ENCODE results near the gene CPN1. TPM values are rescaled to one million over a fixed set of nuclear protein-coding genes. Genes with fewer than 3 reads are reported as not detected.

Gene CPN1
- total RNA-seq, 2 experiments from 2014 or later: not detected

DNA sequence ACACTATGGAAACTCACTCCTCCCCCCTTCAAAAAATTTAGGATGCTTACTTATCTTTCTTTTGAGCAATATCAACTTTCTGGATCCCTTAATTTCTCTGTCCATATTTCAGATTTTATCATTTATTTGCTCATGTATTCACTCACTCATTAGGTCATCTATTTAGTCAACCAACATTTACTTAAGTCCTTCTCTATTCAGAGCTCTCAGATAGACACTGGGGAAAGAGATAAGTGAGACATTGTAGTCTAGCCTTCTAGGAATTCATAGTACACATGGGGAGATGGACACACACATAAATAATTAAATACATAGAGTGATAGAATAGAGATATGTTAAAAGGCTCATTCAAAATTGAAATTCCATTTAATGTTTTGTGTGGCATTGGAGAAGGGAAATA, 9.2 kb downstream of the CPN1 start:
- Mint-ChIP-seq H3K27me3 (peaks cover 14% of the 10 kb centered on the region), H3K36me3 (ENCODE audit: low read depth) (no peaks in the 10 kb centered on the region), H3K27ac (no peak overlapping the region), H3K4me1 (ENCODE audit: low read depth) (no peaks in the 10 kb centered on the region), H3K9me3 (no peaks in the 10 kb centered on the region), H3K4me3 (no peak overlapping the region)
- no peaks in the 10 kb centered on the region for H3K9me3 ChIP-seq (ENCODE audit: control insufficient read depth in 1 of 2, insufficient read depth in 1 of 2, low read length in 2 of 2)
- no peak for TF ChIP-seq CTCF (IDR thresholded peaks at IDR 0.05)
- H3K4me1 ChIP-seq (ENCODE audit: insufficient read depth, low read length): no peaks in the 10 kb centered on the region
- DNase-seq: no peak
- intact Hi-C loops (cut with DNase I, micrococcal nuclease): no loop called here
- no peak overlapping the region for H3K27ac ChIP-seq (ENCODE audit: low read depth in 1 of 2, low read length in 2 of 2)
- POLR2A ChIA-PET: no interaction called here
- no peaks in the 10 kb centered on the region for H3K27me3 ChIP-seq (ENCODE audit: control insufficient read depth in 1 of 2, insufficient read depth in 2 of 2, low read length in 2 of 2)
- no peak for ATAC-seq (ENCODE audit: poor library complexity)
- H3K36me3 ChIP-seq (ENCODE audit: insufficient read depth, low read length): no peaks in the 10 kb centered on the region
- CTCF ChIA-PET: no interaction called here
- no peak overlapping the region for H3K4me3 ChIP-seq (ENCODE audit: low read length)

GRCh38 chr10:100071529-100071928, 10.1 kb downstream of the CPN1 start:
- H3K27me3 Mint-ChIP-seq: peaks cover 20% of the 10 kb centered on the region
- ATAC-seq (ENCODE audit: poor library complexity) (no peak), DNase-seq (no peak)
- Histone ChIP-seq H3K4me1 (ENCODE audit: insufficient read depth, low read length) (no peaks in the 10 kb centered on the region), H3K4me3 (ENCODE audit: low read length) (no peak overlapping the region), H3K36me3 (ENCODE audit: insufficient read depth, low read length) (no peaks in the 10 kb centered on the region), H3K27ac (ENCODE audit: low read depth in 1 of 2, low read length in 2 of 2) (no peak overlapping the region), H3K9me3 (ENCODE audit: control insufficient read depth in 1 of 2, insufficient read depth in 1 of 2, low read length in 2 of 2) (no peaks in the 10 kb centered on the region), H3K27me3 (ENCODE audit: control insufficient read depth in 1 of 2, insufficient read depth in 2 of 2, low read length in 2 of 2) (peaks cover 0 to under 1% of the 10 kb centered on the region in 2 experiments)
- no peak overlapping the region for H3K4me3 Mint-ChIP-seq
- H3K36me3 Mint-ChIP-seq (ENCODE audit: low read depth): no peaks in the 10 kb centered on the region
- no peak for TF ChIP-seq CTCF (IDR thresholded peaks at IDR 0.05)
- CTCF ChIA-PET: no interaction called here
- POLR2A ChIA-PET: no interaction called here
- intact Hi-C loops (cut with DNase I, micrococcal nuclease): no loop called here
- H3K4me1 Mint-ChIP-seq (ENCODE audit: low read depth): no peaks in the 10 kb centered on the region
- no peaks in the 10 kb centered on the region for H3K9me3 Mint-ChIP-seq
- no peak overlapping the region for H3K27ac Mint-ChIP-seq

DNA sequence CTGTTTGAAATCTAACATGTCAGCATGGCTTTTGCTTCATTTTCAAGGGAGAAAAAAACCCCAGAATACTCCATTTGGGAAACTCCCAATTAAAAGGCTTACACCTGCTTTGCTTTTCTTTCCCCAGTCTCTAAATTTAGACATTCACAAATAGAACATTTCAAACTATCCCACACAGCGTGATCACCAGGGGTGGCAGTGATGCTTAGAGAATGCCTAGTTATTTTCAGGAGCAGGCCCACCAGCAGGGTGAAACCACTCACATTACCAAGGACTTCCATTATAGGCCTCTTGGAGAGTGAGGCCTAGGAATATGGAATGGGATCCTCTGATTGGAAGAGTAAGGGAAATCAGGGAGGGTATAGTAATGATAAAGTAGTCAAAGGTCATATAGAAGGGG, 14.2 kb downstream of the CPN1 start:
- Histone ChIP-seq H3K27ac (ENCODE audit: low read depth in 1 of 2, low read length in 2 of 2) (no peak overlapping the region), H3K4me3 (ENCODE audit: low read length) (no peak overlapping the region), H3K27me3 (ENCODE audit: control insufficient read depth in 1 of 2, insufficient read depth in 2 of 2, low read length in 2 of 2) (peaks cover 3 to 8% of the 10 kb centered on the region in 2 experiments), H3K9me3 (ENCODE audit: control insufficient read depth in 1 of 2, insufficient read depth in 1 of 2, low read length in 2 of 2) (no peaks in the 10 kb centered on the region), H3K36me3 (ENCODE audit: insufficient read depth, low read length) (no peaks in the 10 kb centered on the region), H3K4me1 (ENCODE audit: insufficient read depth, low read length) (no peaks in the 10 kb centered on the region)
- H3K27me3 Mint-ChIP-seq: peaks cover 40% of the 10 kb centered on the region
- no peaks in the 10 kb centered on the region for H3K36me3 Mint-ChIP-seq (ENCODE audit: low read depth)
- no peak overlapping the region for H3K27ac Mint-ChIP-seq
- CTCF ChIA-PET: no interaction called here
- no peak for TF ChIP-seq CTCF (IDR thresholded peaks at IDR 0.05)
- DNase-seq (no peak), ATAC-seq (ENCODE audit: poor library complexity) (no peak)
- no peaks in the 10 kb centered on the region for H3K9me3 Mint-ChIP-seq
- no peak overlapping the region for H3K4me3 Mint-ChIP-seq
- intact Hi-C loops (cut with DNase I, micrococcal nuclease): no loop called here
- POLR2A ChIA-PET: no interaction called here
- H3K4me1 Mint-ChIP-seq (ENCODE audit: low read depth): no peaks in the 10 kb centered on the region
